ENCODE results near the gene WWC2.

DNA sequence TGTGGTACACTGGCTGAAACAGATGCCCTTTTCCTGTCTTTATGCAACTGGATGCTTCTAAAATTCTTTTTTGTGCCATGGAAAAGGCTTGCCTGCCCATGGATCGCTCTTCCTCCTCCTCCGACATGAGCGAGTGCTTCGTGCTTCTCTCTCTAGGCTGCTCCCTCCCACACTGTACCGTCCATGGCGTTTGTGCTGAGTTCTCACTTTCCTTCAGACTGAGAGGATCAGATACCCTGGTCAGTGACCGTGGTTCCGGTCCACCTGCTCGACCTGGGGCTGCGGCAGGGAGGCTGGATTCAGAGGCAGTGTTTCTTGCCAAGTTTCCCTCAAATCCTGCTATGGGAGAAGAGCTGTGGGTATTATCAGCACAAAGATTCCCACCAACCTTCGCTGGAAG lies 233.4 kb downstream of the WWC2 start:
- TF ChIP-seq JUN (IDR thresholded peaks at IDR 0.05; ENCODE audit: borderline replicate concordance, insufficient read depth, insufficient read length, low read depth) = no peak
- TF ChIP-seq POLR2A (IDR thresholded peaks at IDR 0.05; ENCODE audit: low read depth, low read length) = no peak
- TF ChIP-seq, protein P1, sequence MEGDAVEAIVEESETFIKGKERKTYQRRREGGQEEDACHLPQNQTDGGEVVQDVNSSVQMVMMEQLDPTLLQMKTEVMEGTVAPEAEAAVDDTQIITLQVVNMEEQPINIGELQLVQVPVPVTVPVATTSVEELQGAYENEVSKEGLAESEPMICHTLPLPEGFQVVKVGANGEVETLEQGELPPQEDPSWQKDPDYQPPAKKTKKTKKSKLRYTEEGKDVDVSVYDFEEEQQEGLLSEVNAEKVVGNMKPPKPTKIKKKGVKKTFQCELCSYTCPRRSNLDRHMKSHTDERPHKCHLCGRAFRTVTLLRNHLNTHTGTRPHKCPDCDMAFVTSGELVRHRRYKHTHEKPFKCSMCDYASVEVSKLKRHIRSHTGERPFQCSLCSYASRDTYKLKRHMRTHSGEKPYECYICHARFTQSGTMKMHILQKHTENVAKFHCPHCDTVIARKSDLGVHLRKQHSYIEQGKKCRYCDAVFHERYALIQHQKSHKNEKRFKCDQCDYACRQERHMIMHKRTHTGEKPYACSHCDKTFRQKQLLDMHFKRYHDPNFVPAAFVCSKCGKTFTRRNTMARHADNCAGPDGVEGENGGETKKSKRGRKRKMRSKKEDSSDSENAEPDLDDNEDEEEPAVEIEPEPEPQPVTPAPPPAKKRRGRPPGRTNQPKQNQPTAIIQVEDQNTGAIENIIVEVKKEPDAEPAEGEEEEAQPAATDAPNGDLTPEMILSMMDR (IDR thresholded peaks at IDR 0.05; ENCODE audit: extremely low read depth in 1 of 2, insufficient read depth in 1 of 2, low read depth in 1 of 2, low read length in 2 of 2) = no peak
- no peak for TF ChIP-seq EZH2 (IDR thresholded peaks at IDR 0.05; ENCODE audit: borderline replicate concordance, low read depth, low read length, severe bottlenecking)
- TF ChIP-seq, protein P2, sequence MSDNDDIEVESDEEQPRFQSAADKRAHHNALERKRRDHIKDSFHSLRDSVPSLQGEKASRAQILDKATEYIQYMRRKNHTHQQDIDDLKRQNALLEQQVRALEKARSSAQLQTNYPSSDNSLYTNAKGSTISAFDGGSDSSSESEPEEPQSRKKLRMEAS (IDR thresholded peaks at IDR 0.05; ENCODE audit: insufficient read depth, insufficient read length) = no peak
- TF ChIP-seq FOS (IDR thresholded peaks at IDR 0.05; ENCODE audit: borderline replicate concordance, insufficient read depth, low read length) = no peak
- no peak for TF ChIP-seq MYC (IDR thresholded peaks at IDR 0.05; ENCODE audit: low read depth, low read length)
- no peak for TF ChIP-seq POLR2AphosphoS5 (IDR thresholded peaks at IDR 0.05; ENCODE audit: insufficient read depth, low read depth, low read length)

Data from endothelial cell of umbilical vein (primary cell).